Liver (tissue), 1 donor: ENCODE data around the gene TRDN.

Experiments used
- TAF1 ChIP-seq: conservative IDR thresholded peaks from 2 replicates; pipeline ENCODE4 v1.6.1; 2016; ENCODE audit warnings: antibody characterized with exemption, mild to moderate bottlenecking
- TF ChIP-seq, protein P1 (sequence below): IDR thresholded peaks from 2 replicates; pipeline ENCODE4 v1.6.1; 2016; ENCODE audit warnings: antibody characterized with exemption
- donor health status: healthy.

DNA sequence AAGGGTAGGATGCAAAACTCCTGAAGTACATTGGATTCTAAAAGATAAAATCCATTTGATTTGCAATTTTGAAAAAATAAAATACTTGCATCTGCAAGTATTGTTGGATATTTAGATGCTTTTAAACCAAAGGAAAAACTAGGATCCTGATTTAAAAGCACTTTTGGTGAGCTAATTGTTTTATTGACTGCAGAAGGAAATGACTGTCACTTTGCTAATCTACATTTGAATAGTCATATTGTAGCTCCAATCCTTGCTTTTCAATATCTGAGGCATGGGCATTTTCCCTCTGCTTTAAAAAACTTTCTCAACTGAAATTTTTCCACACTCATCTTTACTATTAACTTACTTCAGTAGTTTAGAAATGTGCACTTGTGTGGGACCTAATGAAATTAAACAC, 74.1 kb downstream of the TRDN start:
- TF ChIP-seq, protein P1, sequence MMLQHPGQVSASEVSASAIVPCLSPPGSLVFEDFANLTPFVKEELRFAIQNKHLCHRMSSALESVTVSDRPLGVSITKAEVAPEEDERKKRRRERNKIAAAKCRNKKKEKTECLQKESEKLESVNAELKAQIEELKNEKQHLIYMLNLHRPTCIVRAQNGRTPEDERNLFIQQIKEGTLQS = no peak
- no peak for TF ChIP-seq TAF1
